HG03064 (cell line): ENCODE data around the gene CXADR.

Experiments used
- ATAC-seq: cut with Tn5 transposase; IDR thresholded peaks from one replicate; pipeline ENCODE4 v1.9.1; 2021; ENCODE audit warnings: low read depth; ENCODE audit not compliant: unreplicated experiment

Gene CXADR

GRCh38 chr21:17585875-17586450 lies 73.1 kb downstream of the CXADR start:
- ATAC-seq, result no peak

GRCh38 chr21:17590430-17590829 lies 77.6 kb downstream of the CXADR start:
- ATAC-seq, result no peak

GRCh38 chr21:17597680-17598079 lies 84.8 kb downstream of the CXADR start:
- ATAC-seq, result no peak

- no peak for ATAC-seq
Observed at GRCh38 chr21:17598437-17598836, 85.6 kb downstream of the CXADR start.

- ATAC-seq, result no peak
Observed at GRCh38 chr21:17602874-17603273, 90.0 kb downstream of the CXADR start.

GRCh38 chr21:17607684-17608083 lies 94.8 kb downstream of the CXADR start:
- no peak for ATAC-seq

GRCh38 chr21:17609681-17610080 lies 96.8 kb downstream of the CXADR start:
- ATAC-seq, result no peak

GRCh38 chr21:17610911-17611310 lies 98.1 kb downstream of the CXADR start:
- ATAC-seq, result no peak

GRCh38 chr21:17611414-17612022 lies 98.7 kb downstream of the CXADR start:
- ATAC-seq, result peak; percentile 45

- peak; percentile 5 for ATAC-seq
Observed at GRCh38 chr21:17612023-17612564, 99.3 kb downstream of the CXADR start.

GRCh38 chr21:17612565-17613241 lies 99.9 kb downstream of the CXADR start, which contains the start of gene BTG3:
Gene BTG3 (minus strand): TSS chr21:17612901. CDS start chr21:17609144, 3,757 bp downstream.
- ATAC-seq, result peak; percentile 75

GRCh38 chr21:17613242-17613676 lies 100.4 kb downstream of the CXADR start:
- no peak for ATAC-seq

GRCh38 chr21:17616831-17617230 lies 104.0 kb downstream of the CXADR start:
- no peak for ATAC-seq

- ATAC-seq, result no peak
Observed at GRCh38 chr21:17622018-17622417, 109.2 kb downstream of the CXADR start.

- ATAC-seq, result no peak
Observed at GRCh38 chr21:17631195-17631594, 118.4 kb downstream of the CXADR start.

- ATAC-seq, result no peak
Observed at GRCh38 chr21:17636711-17637110, 123.9 kb downstream of the CXADR start.

- no peak for ATAC-seq
Observed at GRCh38 chr21:17640821-17641220, 128.0 kb downstream of the CXADR start.
